Thoracic aorta (tissue), 2 donors: ENCODE measurements around the gene PRXL2A. TPM values are rescaled to one million over a fixed set of nuclear protein-coding genes. Genes with fewer than 3 reads are reported as not detected.
"Not testable (repeated sequence)": the region's sequence is repeated elsewhere in the genome, so short reads cannot be mapped to it uniquely, and the experiment has no call there.

Source experiments
- ATAC-seq: fragments of 150-250 bp; one replicate; pipeline ENCODE4 v1.8.0; 2017; ENCODE audit warnings: low read depth; ENCODE audit not compliant: insufficient number of reproducible peaks, low FRiP score
- DNase-seq: peaks from one replicate; pipeline ENCODE4 v3.0.0-alpha.2; 2020; ENCODE audit warnings: low spot score
- H3K27ac ChIP-seq, 2 donors: fragments of 200-600 bp; sonication (generic); 1 replicate in 1 of 2; 2 replicates in 1 of 2; pipeline ENCODE4 v1.5.1; 2016; ENCODE audit warnings: mild to moderate bottlenecking in 2 of 2, moderate library complexity in 2 of 2
- H3K27me3 ChIP-seq: fragments of 200-600 bp; sonication (generic); replicated peaks from 2 replicates; pipeline ENCODE4 v1.6.0; 2016; ENCODE audit warnings: mild to moderate bottlenecking; ENCODE audit not compliant: insufficient read depth
- H3K36me3 ChIP-seq: fragments of 200-600 bp; sonication (generic); one replicate; pipeline ENCODE4 v1.5.1; 2016
- H3K4me1 ChIP-seq, 2 donors: fragments of 200-600 bp; sonication (generic); 1 replicate in 1 of 2; 2 replicates in 1 of 2; pipeline versions ENCODE4 v1.5.1 to v1.6.0; 2016; ENCODE audit warnings: low read depth in 2 of 2, mild to moderate bottlenecking in 1 of 2; ENCODE audit not compliant: control insufficient read depth in 1 of 2
- H3K4me3 ChIP-seq: fragments of 200-600 bp; sonication (generic); 2 replicates; pipeline ENCODE4 v1.5.1; 2016; ENCODE audit warnings: mild to moderate bottlenecking
- H3K9me3 ChIP-seq: fragments of 200-600 bp; sonication (generic); 2 replicates; pipeline ENCODE4 v1.5.1; 2016
- total RNA-seq, 2 donors: library from RNA; depleted of rRNA; stranded (reverse); fragments of >200 nt; gene quantifications; one replicate each; pipeline versions ENCODE4 v1.1.0 to v1.2.3, GENCODE V29; 2016
- TF ChIP-seq, protein P1 (sequence below): fragments of 200-600 bp; sonication (generic); IDR thresholded peaks from one replicate; pipeline ENCODE4 v1.5.1; 2019; ENCODE audit warnings: antibody characterized with exemption

The PRXL2A gene, protein sequence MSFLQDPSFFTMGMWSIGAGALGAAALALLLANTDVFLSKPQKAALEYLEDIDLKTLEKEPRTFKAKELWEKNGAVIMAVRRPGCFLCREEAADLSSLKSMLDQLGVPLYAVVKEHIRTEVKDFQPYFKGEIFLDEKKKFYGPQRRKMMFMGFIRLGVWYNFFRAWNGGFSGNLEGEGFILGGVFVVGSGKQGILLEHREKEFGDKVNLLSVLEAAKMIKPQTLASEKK
- total RNA-seq, result 10 to 100 TPM; 23.5 to 24.1 TPM

DNA sequence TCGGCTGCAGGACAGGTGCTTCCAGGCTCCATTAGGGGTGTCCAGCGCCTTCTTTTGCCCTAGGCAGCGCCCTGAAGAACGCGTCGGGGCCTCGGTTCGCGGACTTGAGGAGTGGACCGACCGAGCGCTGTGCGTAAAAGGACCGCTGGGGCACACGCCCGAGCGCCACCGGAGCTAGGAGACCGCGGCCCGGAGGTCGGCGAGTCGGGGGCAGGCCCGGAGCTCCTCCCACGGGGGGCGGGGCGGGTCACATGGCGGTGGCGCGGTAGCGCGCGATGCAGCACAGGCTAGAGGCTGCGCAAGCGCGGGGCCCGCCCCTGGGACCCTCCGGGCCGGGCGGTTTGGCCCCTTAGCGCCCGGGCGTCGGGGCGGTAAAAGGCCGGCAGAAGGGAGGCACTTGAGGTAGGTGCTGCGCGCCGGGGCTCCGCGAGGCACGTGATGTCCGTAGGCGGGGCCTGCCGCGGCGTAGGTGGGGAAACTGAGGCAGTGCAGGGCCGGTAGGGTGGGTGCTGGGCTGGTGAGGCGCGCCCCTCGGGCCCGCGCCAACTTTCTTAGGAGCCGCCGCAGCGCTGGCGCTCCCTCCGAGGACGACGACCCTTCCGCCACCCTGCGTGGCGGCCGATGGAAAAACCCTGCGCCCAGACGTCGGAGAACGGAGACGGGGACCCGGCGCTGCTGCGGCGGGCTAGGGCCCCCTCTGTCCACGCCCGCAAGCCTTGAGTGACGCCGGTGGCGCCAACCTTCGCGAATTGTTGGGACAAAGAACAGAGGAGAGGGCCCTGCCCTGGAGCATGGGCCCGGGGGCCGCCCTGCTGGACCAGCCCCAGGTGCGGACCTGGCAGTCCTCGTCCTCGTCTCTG lies at the start of gene PRXL2A:
Gene PRXL2A, plus strand, starts transcription at position 310 of the 860 bp plus-strand sequence. CDS start 11,917 bp downstream, outside the sequence.
- peaks cover 19 to 32% of the 10 kb centered on the region in 2 donors for H3K4me1 ChIP-seq
- ATAC-seq (peak; percentile 61), DNase-seq (peak; percentile 13)
- H3K27ac ChIP-seq, result peak within 1 kb of the TSS; percentile 40 to 65
- no peaks in the 10 kb centered on the region for H3K36me3 ChIP-seq
- H3K27me3 ChIP-seq, result no peaks in the 10 kb centered on the region
- H3K4me3 ChIP-seq, result peak within 1 kb of the TSS; percentile 73
- H3K9me3 ChIP-seq, result no peaks in the 10 kb centered on the region
- TF ChIP-seq, protein P1, sequence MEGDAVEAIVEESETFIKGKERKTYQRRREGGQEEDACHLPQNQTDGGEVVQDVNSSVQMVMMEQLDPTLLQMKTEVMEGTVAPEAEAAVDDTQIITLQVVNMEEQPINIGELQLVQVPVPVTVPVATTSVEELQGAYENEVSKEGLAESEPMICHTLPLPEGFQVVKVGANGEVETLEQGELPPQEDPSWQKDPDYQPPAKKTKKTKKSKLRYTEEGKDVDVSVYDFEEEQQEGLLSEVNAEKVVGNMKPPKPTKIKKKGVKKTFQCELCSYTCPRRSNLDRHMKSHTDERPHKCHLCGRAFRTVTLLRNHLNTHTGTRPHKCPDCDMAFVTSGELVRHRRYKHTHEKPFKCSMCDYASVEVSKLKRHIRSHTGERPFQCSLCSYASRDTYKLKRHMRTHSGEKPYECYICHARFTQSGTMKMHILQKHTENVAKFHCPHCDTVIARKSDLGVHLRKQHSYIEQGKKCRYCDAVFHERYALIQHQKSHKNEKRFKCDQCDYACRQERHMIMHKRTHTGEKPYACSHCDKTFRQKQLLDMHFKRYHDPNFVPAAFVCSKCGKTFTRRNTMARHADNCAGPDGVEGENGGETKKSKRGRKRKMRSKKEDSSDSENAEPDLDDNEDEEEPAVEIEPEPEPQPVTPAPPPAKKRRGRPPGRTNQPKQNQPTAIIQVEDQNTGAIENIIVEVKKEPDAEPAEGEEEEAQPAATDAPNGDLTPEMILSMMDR, result no peak

DNA sequence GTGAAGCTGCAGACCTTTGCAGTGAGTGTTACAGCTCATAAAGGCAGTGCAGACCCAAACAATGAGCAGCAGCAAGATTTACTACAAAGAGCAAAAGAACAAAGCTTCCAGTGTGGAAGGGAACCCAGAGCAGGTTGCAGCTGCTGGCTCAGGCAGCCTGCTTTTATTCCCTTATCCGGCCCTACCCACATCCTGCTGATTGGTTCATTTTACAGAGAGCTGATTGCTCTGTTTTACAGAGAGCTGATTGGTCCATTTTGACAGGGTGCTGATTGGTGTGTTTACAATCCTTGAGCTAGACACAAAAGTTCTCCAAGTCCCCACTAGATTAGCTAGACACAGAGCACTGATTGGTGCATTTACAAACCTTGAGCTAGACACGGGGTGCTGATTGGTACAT lies 49.4 kb upstream of the PRXL2A start:
- not testable (repeated sequence) for H3K9me3 ChIP-seq, H3K4me1 ChIP-seq, ATAC-seq, H3K4me3 ChIP-seq, H3K27me3 ChIP-seq, H3K27ac ChIP-seq, DNase-seq, H3K36me3 ChIP-seq

DNA sequence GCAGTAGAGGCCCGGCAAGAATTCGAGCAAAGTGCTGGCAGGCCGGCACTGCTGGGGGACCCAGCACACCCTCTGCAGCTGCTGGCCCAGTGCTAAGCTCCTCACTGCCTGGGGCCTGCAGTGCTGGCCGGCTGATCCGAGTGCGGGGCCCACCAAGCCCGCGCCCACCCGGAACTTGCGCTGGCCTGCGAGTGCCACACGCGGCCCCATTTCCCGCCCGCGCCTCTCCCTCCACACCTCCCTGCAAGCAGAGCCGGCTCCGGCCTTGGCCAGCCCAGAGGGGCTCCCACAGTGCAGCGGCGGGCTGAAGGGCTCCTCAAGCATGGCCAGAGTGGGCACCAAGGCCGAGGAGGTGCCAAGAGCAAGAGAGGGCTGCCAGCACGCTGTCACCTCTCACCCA lies 48.7 kb upstream of the PRXL2A start:
- no peak for DNase-seq
- ATAC-seq, result no peak
- H3K27me3 ChIP-seq, result no peaks in the 10 kb centered on the region
- peaks cover 0 to 4% of the 10 kb centered on the region in 2 donors for H3K4me1 ChIP-seq
- TF ChIP-seq, protein P1, result no peak
- no peak overlapping the region for H3K27ac ChIP-seq
- no peaks in the 10 kb centered on the region for H3K9me3 ChIP-seq
- no peak overlapping the region for H3K4me3 ChIP-seq
- H3K36me3 ChIP-seq, result no peaks in the 10 kb centered on the region

DNA sequence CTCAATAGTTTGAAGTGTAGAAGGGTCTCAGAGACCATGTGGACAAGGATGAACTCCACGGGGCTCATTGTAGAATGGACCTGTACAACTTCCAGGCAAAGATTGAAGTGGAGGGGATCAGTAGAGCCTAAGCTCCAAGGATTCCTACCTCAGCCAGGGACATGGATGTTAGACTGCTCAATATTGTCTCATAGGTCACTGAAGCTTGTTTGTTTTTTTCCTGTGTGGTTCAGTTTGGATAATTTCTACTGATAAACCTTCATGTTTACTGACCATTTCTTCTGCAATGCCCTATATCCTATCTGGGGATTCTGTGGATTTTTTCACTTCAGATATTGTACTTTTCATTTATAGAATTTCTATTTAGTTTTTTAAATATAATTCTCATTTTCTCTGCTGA lies 42.8 kb upstream of the PRXL2A start:
- DNase-seq, result no peak
- no peak overlapping the region for H3K27ac ChIP-seq
- no peak for ATAC-seq
- H3K27me3 ChIP-seq, result no peaks in the 10 kb centered on the region
- H3K36me3 ChIP-seq, result no peaks in the 10 kb centered on the region
- H3K9me3 ChIP-seq, result peaks cover 12% of the 10 kb centered on the region
- TF ChIP-seq, protein P1, result no peak
- H3K4me3 ChIP-seq, result no peak overlapping the region
- H3K4me1 ChIP-seq, result no peaks in the 10 kb centered on the region

DNA sequence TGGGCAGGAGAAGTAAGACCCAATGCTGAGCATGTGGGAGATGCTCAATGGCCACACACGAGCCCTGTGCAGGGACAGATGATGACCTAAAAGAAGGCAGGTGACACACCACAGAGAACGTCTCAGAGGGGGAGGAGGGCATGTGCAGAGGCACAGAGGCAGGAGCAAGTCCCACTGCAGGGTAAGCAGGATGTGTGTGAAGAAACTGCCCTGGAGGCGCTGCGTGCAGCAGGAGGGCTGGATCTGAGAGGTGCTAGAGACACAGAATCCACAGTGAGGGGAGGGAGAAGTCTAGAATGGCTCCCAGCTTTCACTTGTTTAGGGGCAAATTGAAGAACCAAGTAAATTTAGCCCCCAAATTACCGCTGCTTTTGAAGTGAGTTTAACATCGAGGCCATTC lies 36.9 kb upstream of the PRXL2A start:
- H3K4me1 ChIP-seq, result no peaks in the 10 kb centered on the region
- no peak overlapping the region for H3K27ac ChIP-seq
- no peaks in the 10 kb centered on the region for H3K27me3 ChIP-seq
- TF ChIP-seq, protein P1, result no peak
- H3K9me3 ChIP-seq, result peaks cover 10% of the 10 kb centered on the region
- DNase-seq (no peak), ATAC-seq (no peak)
- no peaks in the 10 kb centered on the region for H3K36me3 ChIP-seq
- H3K4me3 ChIP-seq, result no peak overlapping the region
